Breast epithelium (tissue), 4 donors: Measurements from ENCODE around the gene HJV. TPM values are rescaled to one million over a fixed set of nuclear protein-coding genes. Genes with fewer than 3 reads are reported as not detected.
A peak's percentile ranks its signal among the peaks of the same experiment; 100 is the strongest.

ENCODE experiments used
- DNase-seq, 2 donors: peaks; one replicate each; pipeline ENCODE4 v3.0.0-alpha.2; 2019; ENCODE audit warnings: low spot score in 2 of 2
- H3K27ac ChIP-seq, 2 donors: fragments of 200-600 bp; sonication (generic) in 1 of 2; one replicate each; pipeline ENCODE4 v1.5.1; 2016 to 2019; ENCODE audit warnings: mild to moderate bottlenecking in 1 of 2
- H3K27me3 ChIP-seq, 2 donors: fragments of 200-600 bp; sonication (generic) in 1 of 2; one replicate each; pipeline versions ENCODE4 v1.5.1 to v1.6.0; 2017 to 2019; ENCODE audit warnings: control low read depth in 1 of 2, mild to moderate bottlenecking in 1 of 2
- H3K36me3 ChIP-seq: fragments of 200-600 bp; one replicate; pipeline ENCODE4 v1.5.1; 2019
- H3K4me1 ChIP-seq, 2 donors: fragments of 200-600 bp; sonication (generic); one replicate each; pipeline ENCODE4 v1.5.1; 2016 to 2019; ENCODE audit warnings: control low read depth in 1 of 2
- H3K4me3 ChIP-seq, 3 donors: fragments of 200-600 bp; sonication (generic); 1 replicate in 2 of 3; 2 replicates in 1 of 3; pipeline ENCODE4 v1.5.1; 2016 to 2019; ENCODE audit warnings: mild to moderate bottlenecking in 3 of 3, moderate library complexity in 2 of 3
- H3K9me3 ChIP-seq, 2 donors: fragments of 200-600 bp; sonication (generic) in 1 of 2; one replicate each; pipeline ENCODE4 v1.5.1; 2016 to 2019; ENCODE audit warnings: control low read depth in 1 of 2
- CTCF ChIP-seq, 3 donors: fragments of 450-650 bp; IDR thresholded peaks; one replicate each; pipeline ENCODE4 v1.5.1; 2016 to 2017; ENCODE audit warnings: antibody characterized with exemption in 3 of 3, mild to moderate bottlenecking in 3 of 3, moderate library complexity in 3 of 3
- POLR2A ChIP-seq: fragments of 450-650 bp; IDR thresholded peaks from one replicate; pipeline ENCODE4 v1.6.1; 2016; ENCODE audit warnings: antibody characterized with exemption, mild to moderate bottlenecking, moderate library complexity
- POLR2AphosphoS5 ChIP-seq, 3 donors: sonication (generic); formaldehyde crosslinking; IDR thresholded peaks; one replicate each; pipeline ENCODE4 v1.6.1; 2017; ENCODE audit warnings: antibody characterized with exemption in 3 of 3
- intact Hi-C: fragments of 100-400 bp; cut with DNase I; formaldehyde crosslinking; loops from one replicate; pipeline ENCODE4 v1.15.1; 2023; ENCODE audit warnings: low total_unique reads
- total RNA-seq, 3 donors: library from RNA; depleted of rRNA; stranded (reverse); fragments of >200 nt; gene quantifications; one replicate each; pipeline ENCODE4 v1.1.0, GENCODE V29; 2016

HJV gene
- total RNA-seq, 3 donors from 2014 or later = not detected

- Histone ChIP-seq H3K27me3 (no peaks in the 10 kb centered on the region), H3K4me3 (peak overlapping the region in 1 of 3 donors; percentile 30), H3K9me3 (no peaks in the 10 kb centered on the region), H3K4me1 (peaks cover 0 to 19% of the 10 kb centered on the region in 2 donors), H3K27ac (peak overlapping the region; percentile 90 to 95), H3K36me3 (no peaks in the 10 kb centered on the region)
- no peak for DNase-seq
- TF ChIP-seq POLR2AphosphoS5 (IDR thresholded peaks at IDR 0.05) (no peak), POLR2A (no peak), CTCF (IDR thresholded peaks at IDR 0.05) (no peak)
- intact Hi-C loops = no loop called here
These were observed 19.8 kb downstream of the HJV start for GRCh38 chr1:146001709-146002108.

- Histone ChIP-seq H3K27me3 (no peaks in the 10 kb centered on the region), H3K36me3 (peaks cover 3% of the 10 kb centered on the region), H3K4me3 (peak overlapping the region; percentile 71 to 81 (median 76)), H3K27ac (peak overlapping the region; percentile 95 to 96), H3K4me1 (peaks cover 0 to 9% of the 10 kb centered on the region in 2 donors), H3K9me3 (no peaks in the 10 kb centered on the region)
- intact Hi-C loops = no loop called here
- no peak for DNase-seq
- TF ChIP-seq POLR2AphosphoS5 (IDR thresholded peaks at IDR 0.05) (peak in 2 of 3 donors; percentile 46 to 70), POLR2A (peak; percentile 22), CTCF (IDR thresholded peaks at IDR 0.05) (no peak)
These were observed 22.1 kb downstream of the HJV start for GRCh38 chr1:145999321-146000024.

GRCh38 chr1:145997718-145998023 lies 23.9 kb downstream of the HJV start:
- peak overlapping the region; percentile 71 to 81 (median 76) for H3K4me3 ChIP-seq
- intact Hi-C loops = no loop called here
- H3K36me3 ChIP-seq = peaks cover 15% of the 10 kb centered on the region
- H3K4me1 ChIP-seq = peaks cover 0 to 9% of the 10 kb centered on the region in 2 donors
- H3K9me3 ChIP-seq = no peaks in the 10 kb centered on the region
- no peaks in the 10 kb centered on the region for H3K27me3 ChIP-seq
- TF ChIP-seq CTCF (IDR thresholded peaks at IDR 0.05) = peak in 1 of 3 donors; percentile 37
- TF ChIP-seq POLR2AphosphoS5 (IDR thresholded peaks at IDR 0.05) = no peak
- H3K27ac ChIP-seq = peak overlapping the region; percentile 95 to 96
- DNase-seq = no peak

GRCh38 chr1:145997016-145997717 lies 24.4 kb downstream of the HJV start:
- no peaks in the 10 kb centered on the region for H3K27me3 ChIP-seq
- H3K4me1 ChIP-seq = peaks cover 0 to 9% of the 10 kb centered on the region in 2 donors
- DNase-seq = no peak
- H3K9me3 ChIP-seq = no peaks in the 10 kb centered on the region
- H3K4me3 ChIP-seq = peak overlapping the region; percentile 71 to 81 (median 76)
- intact Hi-C loops = no loop called here
- peak overlapping the region; percentile 95 to 96 for H3K27ac ChIP-seq
- H3K36me3 ChIP-seq = peaks cover 19% of the 10 kb centered on the region
- no peak for TF ChIP-seq POLR2A
- peak in 2 of 3 donors; percentile 39 to 43 for TF ChIP-seq POLR2AphosphoS5 (IDR thresholded peaks at IDR 0.05)
- peak in 2 of 3 donors; percentile 7 to 8 for TF ChIP-seq CTCF (IDR thresholded peaks at IDR 0.05)

GRCh38 chr1:145996433-145997015 lies 25.0 kb downstream of the HJV start, which contains the start of gene TXNIP:
Gene TXNIP, minus strand, starts transcription at chr1:145996579. Its CDS starts 313 bp downstream, at chr1:145996266.
- intact Hi-C loops = no loop called here
- peaks cover 0 to 9% of the 10 kb centered on the region in 2 donors for H3K4me1 ChIP-seq
- DNase-seq = peak; percentile 99
- no peaks in the 10 kb centered on the region for H3K9me3 ChIP-seq
- H3K4me3 ChIP-seq = peak within 1 kb of the TSS; percentile 71 to 81 (median 76)
- TF ChIP-seq POLR2AphosphoS5 (IDR thresholded peaks at IDR 0.05) (peak; percentile 99 to 100 (median 99)), CTCF (IDR thresholded peaks at IDR 0.05) (peak in 1 of 3 donors; percentile 9), POLR2A (peak; percentile 99)
- peaks cover 19% of the 10 kb centered on the region for H3K36me3 ChIP-seq
- H3K27me3 ChIP-seq = no peaks in the 10 kb centered on the region
- peak within 1 kb of the TSS; percentile 95 to 96 for H3K27ac ChIP-seq
